CD14-positive monocyte (primary cell): ENCODE results near the gene LETM1. TPM values are rescaled to one million over a fixed set of nuclear protein-coding genes. Genes with fewer than 3 reads are reported as not detected.

Source experiments
- DNase-seq, 3 donors: peaks; one replicate each; pipeline ENCODE4 v3.0.0-alpha.2; 2011 to 2022
- H2AFZ ChIP-seq: 2 replicates; pipeline ENCODE4 v1.6.0; 2012; ENCODE audit warnings: mild to moderate bottlenecking, low read depth, low read length, inconsistent platforms; ENCODE audit not compliant: insufficient read depth, poor library complexity, severe bottlenecking
- H3K27ac ChIP-seq, 2 donors: 1 replicate in 1 of 2; 2 replicates in 1 of 2; pipeline ENCODE4 v1.5.1; 2012 to 2013; ENCODE audit warnings: low read length in 2 of 2, control low read depth in 1 of 2, inconsistent platforms in 1 of 2, low read depth in 1 of 2, mild to moderate bottlenecking in 1 of 2
- H3K27me3 ChIP-seq, 2 donors: one replicate each; pipeline versions ENCODE4 v1.6.0 to v1.6.1; 2011 to 2013; ENCODE audit warnings: low read length in 2 of 2; ENCODE audit not compliant: control insufficient read depth in 2 of 2, insufficient read depth in 2 of 2
- H3K36me3 ChIP-seq, 2 donors: replicated peaks in 1 of 2; 1 replicate in 1 of 2; 2 replicates in 1 of 2; pipeline versions ENCODE4 v1.5.1 to v1.6.1; 2012 to 2013; ENCODE audit warnings: low read length in 2 of 2, control low read depth in 1 of 2, inconsistent platforms in 1 of 2, mild to moderate bottlenecking in 1 of 2; ENCODE audit not compliant: insufficient read depth in 2 of 2, control insufficient read depth in 1 of 2
- H3K4me1 ChIP-seq, 2 donors: 1 replicate in 1 of 2; 2 replicates in 1 of 2; pipeline versions ENCODE4 v1.5.1 to v1.6.1; 2012 to 2013; ENCODE audit warnings: low read length in 2 of 2, control low read depth in 1 of 2, inconsistent platforms in 1 of 2, mild to moderate bottlenecking in 1 of 2, moderate library complexity in 1 of 2; ENCODE audit not compliant: insufficient read depth in 2 of 2, control insufficient read depth in 1 of 2
- H3K4me2 ChIP-seq: replicated peaks from 2 replicates; pipeline ENCODE3; 2012; ENCODE audit warnings: low read length, moderate library complexity, mild to moderate bottlenecking; ENCODE audit not compliant: poor library complexity, severe bottlenecking; ENCODE audit errors: extremely low read depth
- H3K4me3 ChIP-seq, 3 experiments: fragments of 200-600 bp in 1 of 3; sonication (generic) in 1 of 3; replicated peaks in 1 of 3; 1 replicate in 2 of 3; 2 replicates in 1 of 3; pipeline ENCODE4 v1.5.1; 2011 to 2013; ENCODE audit warnings: low read length in 3 of 3, mild to moderate bottlenecking in 3 of 3, control low read depth in 2 of 3, low read depth in 2 of 3, inconsistent platforms in 1 of 3, moderate library complexity in 1 of 3
- H3K79me2 ChIP-seq: 2 replicates; pipeline ENCODE4 v1.6.0; 2012; ENCODE audit warnings: mild to moderate bottlenecking, control low read depth, inconsistent platforms, low read length, moderate library complexity; ENCODE audit not compliant: insufficient read depth
- H3K9ac ChIP-seq: 2 replicates; pipeline ENCODE4 v1.6.0; 2017; ENCODE audit warnings: low read length, mild to moderate bottlenecking; ENCODE audit not compliant: insufficient read depth, poor library complexity, severe bottlenecking
- H3K9me3 ChIP-seq, 2 donors: replicated peaks in 1 of 2; 1 replicate in 1 of 2; 2 replicates in 1 of 2; pipeline versions ENCODE4 v1.5.1 to v1.6.1; 2012 to 2013; ENCODE audit warnings: low read length in 2 of 2, control low read depth in 1 of 2; ENCODE audit not compliant: control insufficient read depth in 1 of 2, insufficient read depth in 1 of 2
- H4K20me1 ChIP-seq: 2 replicates; pipeline ENCODE4 v1.6.0; 2012; ENCODE audit warnings: mild to moderate bottlenecking, low read length, control low read depth, moderate library complexity; ENCODE audit not compliant: insufficient read depth
- H3K27ac Mint-ChIP-seq, 7 donors: one replicate each; pipeline ENCODE4 v1.8.0; 2020; ENCODE audit warnings: mild to moderate bottlenecking in 7 of 7, mixed read lengths in 7 of 7, moderate library complexity in 6 of 7, inconsistent platforms in 2 of 7
- H3K27me3 Mint-ChIP-seq, 3 donors: one replicate each; pipeline ENCODE4 v1.8.0; 2021 to 2022; ENCODE audit warnings: low read depth in 3 of 3, mild to moderate bottlenecking in 3 of 3, mixed read lengths in 3 of 3, moderate library complexity in 3 of 3, inconsistent platforms in 1 of 3
- H3K36me3 Mint-ChIP-seq, 2 donors: one replicate each; pipeline ENCODE4 v1.8.0; 2020; ENCODE audit warnings: mixed read lengths in 2 of 2, inconsistent platforms in 1 of 2, mild to moderate bottlenecking in 1 of 2
- H3K4me1 Mint-ChIP-seq: one replicate; pipeline ENCODE4 v1.8.0; 2020; ENCODE audit warnings: mild to moderate bottlenecking, mixed read lengths
- H3K4me3 Mint-ChIP-seq, 2 donors: one replicate each; pipeline ENCODE4 v1.8.0; 2020; ENCODE audit warnings: mild to moderate bottlenecking in 2 of 2, mixed read lengths in 2 of 2, moderate library complexity in 1 of 2
- H3K9me3 Mint-ChIP-seq, 7 donors: one replicate each; pipeline ENCODE4 v1.8.0; 2020 to 2022; ENCODE audit warnings: mixed read lengths in 7 of 7, mild to moderate bottlenecking in 6 of 7, moderate library complexity in 6 of 7, inconsistent platforms in 2 of 7
- WGBS: methylation state at CpG from one replicate; pipeline ENCODE4 v1.1.5; 2013; ENCODE audit warnings: missing lambda C conversion rate; ENCODE audit not compliant: insufficient coverage; 5-methylcytosine and 5-hydroxymethylcytosine counted together
- intact Hi-C, 2 donors: fragments of 100-400 bp; cut with micrococcal nuclease; formaldehyde crosslinking; loops; one replicate each; pipeline versions ENCODE4 v1.15.0 to v1.15.1; 2023
- polyA plus RNA-seq, 3 donors: library from polyadenylated mRNA; depleted of rRNA in 1 of 3; unstranded in 2 of 3; stranded (reverse) in 1 of 3; fragments of 300-500 nt in 2 of 3; fragments of >200 nt in 1 of 3; fragmentation: Illumina TruSeq in 2 of 3; gene quantifications; 1 replicate in 2 of 3; 2 replicates in 1 of 3; pipeline ENCODE4 v1.2.3, GENCODE V29; 2012 to 2021
- TF ChIP-seq, protein P1 (sequence below): fragments of 200-600 bp; IDR thresholded peaks from one replicate; pipeline ENCODE4 v1.8.0; 2022; ENCODE audit warnings: antibody characterized with exemption, mild to moderate bottlenecking

The LETM1 gene
- polyA plus RNA-seq, 3 donors, result 6.2 to 18.6 (median 9.0) TPM

DNA sequence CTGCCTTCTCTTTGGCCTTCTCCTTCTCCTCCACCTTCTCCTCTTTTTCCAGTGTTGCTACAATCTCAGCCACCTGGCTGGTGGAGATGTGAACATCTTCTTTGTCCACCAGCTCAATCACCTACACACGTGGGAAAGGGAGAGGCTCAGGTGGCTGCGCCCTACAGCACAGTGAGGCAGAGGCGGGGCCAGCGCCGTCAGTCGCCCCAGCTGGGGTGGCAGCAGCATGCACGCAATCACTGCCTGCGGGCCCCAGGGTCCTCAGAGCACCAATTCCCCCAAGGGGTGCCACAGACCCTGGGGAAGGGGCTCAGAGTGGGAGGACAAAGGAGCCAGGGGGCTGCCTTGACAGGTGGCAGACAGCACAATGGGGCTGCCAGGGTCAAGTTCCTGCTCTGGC, 41.5 kb downstream of the LETM1 start:
- Mint-ChIP-seq H3K4me1 (no peaks in the 10 kb centered on the region), H3K27ac (peak overlapping the region in 1 of 7 donors; percentile 3), H3K4me3 (no peak overlapping the region), H3K27me3 (peaks cover 0 to 4% (median 0%) of the 10 kb centered on the region in 3 donors), H3K36me3 (peaks cover 58 to 77% of the 10 kb centered on the region in 2 donors), H3K9me3 (no peaks in the 10 kb centered on the region)
- no peak overlapping the region for H3K4me3 ChIP-seq
- no peaks in the 10 kb centered on the region for H3K4me1 ChIP-seq
- H2AFZ ChIP-seq, result no peak overlapping the region
- H4K20me1 ChIP-seq, result peaks cover 8% of the 10 kb centered on the region
- DNase-seq, result no peak
- H3K79me2 ChIP-seq, result no peaks in the 10 kb centered on the region
- H3K9me3 ChIP-seq, result no peaks in the 10 kb centered on the region
- no peaks in the 10 kb centered on the region for H3K27me3 ChIP-seq
- 100% methylated on average over 7 of the region's 8 CpGs for WGBS
- H3K4me2 ChIP-seq, result no peak overlapping the region
- TF ChIP-seq, protein P1, sequence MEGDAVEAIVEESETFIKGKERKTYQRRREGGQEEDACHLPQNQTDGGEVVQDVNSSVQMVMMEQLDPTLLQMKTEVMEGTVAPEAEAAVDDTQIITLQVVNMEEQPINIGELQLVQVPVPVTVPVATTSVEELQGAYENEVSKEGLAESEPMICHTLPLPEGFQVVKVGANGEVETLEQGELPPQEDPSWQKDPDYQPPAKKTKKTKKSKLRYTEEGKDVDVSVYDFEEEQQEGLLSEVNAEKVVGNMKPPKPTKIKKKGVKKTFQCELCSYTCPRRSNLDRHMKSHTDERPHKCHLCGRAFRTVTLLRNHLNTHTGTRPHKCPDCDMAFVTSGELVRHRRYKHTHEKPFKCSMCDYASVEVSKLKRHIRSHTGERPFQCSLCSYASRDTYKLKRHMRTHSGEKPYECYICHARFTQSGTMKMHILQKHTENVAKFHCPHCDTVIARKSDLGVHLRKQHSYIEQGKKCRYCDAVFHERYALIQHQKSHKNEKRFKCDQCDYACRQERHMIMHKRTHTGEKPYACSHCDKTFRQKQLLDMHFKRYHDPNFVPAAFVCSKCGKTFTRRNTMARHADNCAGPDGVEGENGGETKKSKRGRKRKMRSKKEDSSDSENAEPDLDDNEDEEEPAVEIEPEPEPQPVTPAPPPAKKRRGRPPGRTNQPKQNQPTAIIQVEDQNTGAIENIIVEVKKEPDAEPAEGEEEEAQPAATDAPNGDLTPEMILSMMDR, result no peak
- H3K36me3 ChIP-seq, result peaks cover 52 to 71% of the 10 kb centered on the region in 2 donors
- H3K9ac ChIP-seq, result no peak overlapping the region
- no peak overlapping the region for H3K27ac ChIP-seq
- intact Hi-C loops, result no loop called here

DNA sequence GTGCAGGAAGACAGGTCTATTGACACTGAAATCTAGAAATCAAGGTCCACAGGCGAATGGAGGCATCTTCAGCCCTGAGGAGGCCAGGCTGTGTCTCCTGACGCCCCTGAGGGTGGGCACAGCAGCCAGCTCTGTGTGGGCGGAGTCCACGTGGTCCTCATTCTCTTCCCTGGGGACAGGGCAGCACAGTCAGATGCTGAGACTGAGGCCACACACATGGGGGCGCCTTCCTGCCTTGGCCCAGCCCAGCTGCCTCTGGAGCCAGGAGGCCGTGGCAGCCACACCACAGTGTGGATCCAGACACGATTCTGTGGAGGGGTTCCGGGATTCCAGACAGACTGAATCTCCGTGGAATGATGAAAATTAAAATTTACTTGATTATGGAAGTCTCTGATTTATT, 42.0 kb downstream of the LETM1 start:
- no peak overlapping the region for H3K4me3 ChIP-seq
- intact Hi-C loops, result no loop called here
- Mint-ChIP-seq H3K36me3 (peaks cover 53 to 72% of the 10 kb centered on the region in 2 donors), H3K4me3 (no peak overlapping the region), H3K9me3 (no peaks in the 10 kb centered on the region), H3K27ac (peak overlapping the region in 2 of 7 donors; percentile 26 to 42), H3K4me1 (no peaks in the 10 kb centered on the region), H3K27me3 (peaks cover 0 to 4% (median 0%) of the 10 kb centered on the region in 3 donors)
- no peaks in the 10 kb centered on the region for H3K9me3 ChIP-seq
- no peaks in the 10 kb centered on the region for H3K79me2 ChIP-seq
- no peak overlapping the region for H3K4me2 ChIP-seq
- peaks cover 9% of the 10 kb centered on the region for H4K20me1 ChIP-seq
- WGBS, result 87% methylated on average over 6 of the region's 9 CpGs
- no peak overlapping the region for H2AFZ ChIP-seq
- DNase-seq, result no peak
- H3K36me3 ChIP-seq, result peaks cover 47 to 66% of the 10 kb centered on the region in 2 donors
- H3K9ac ChIP-seq, result no peak overlapping the region
- TF ChIP-seq, protein P1, result no peak
- H3K4me1 ChIP-seq, result no peaks in the 10 kb centered on the region
- H3K27ac ChIP-seq, result no peak overlapping the region
- no peaks in the 10 kb centered on the region for H3K27me3 ChIP-seq
